Astrocyte (in vitro differentiated cells and primary cell): Measurements from ENCODE around the gene MAOB. TPM values are rescaled to one million over a fixed set of nuclear protein-coding genes. Genes with fewer than 3 reads are reported as not detected.

Source experiments
- DNase-seq: peaks from one replicate; pipeline ENCODE4 v3.0.0-alpha.2; 2010; ENCODE audit warnings: low read depth
- FAIRE-seq: peaks from 2 replicates; lab custom pipeline; 2011; peaks lifted over from hg19 to GRCh38; lab: Jason Lieb, UNC
- H2AFZ ChIP-seq: 2 replicates; pipeline ENCODE4 v1.6.0; 2012; ENCODE audit warnings: low read depth, low read length, inconsistent platforms
- H3K27ac ChIP-seq: 2 replicates; pipeline ENCODE4 v1.5.1; 2011; ENCODE audit warnings: low read depth, low read length, inconsistent platforms
- H3K27me3 ChIP-seq: 2 replicates; pipeline ENCODE4 v1.6.0; 2011; ENCODE audit warnings: low read length, inconsistent platforms; ENCODE audit not compliant: insufficient read depth
- H3K36me3 ChIP-seq: 2 replicates; pipeline ENCODE4 v1.5.1; 2011; ENCODE audit warnings: low read length, inconsistent platforms; ENCODE audit not compliant: insufficient read depth
- H3K4me1 ChIP-seq: 2 replicates; pipeline ENCODE4 v1.5.1; 2011; ENCODE audit warnings: low read length, inconsistent platforms; ENCODE audit not compliant: insufficient read depth
- H3K4me2 ChIP-seq: 2 replicates; pipeline ENCODE4 v1.6.0; 2012; ENCODE audit warnings: low read length, inconsistent platforms
- H3K4me3 ChIP-seq: 2 replicates; pipeline ENCODE4 v1.5.1; 2011; ENCODE audit warnings: low read depth, mild to moderate bottlenecking, low read length, inconsistent platforms; ENCODE audit not compliant: insufficient read depth
- H3K79me2 ChIP-seq: 2 replicates; pipeline ENCODE4 v1.6.0; 2012; ENCODE audit warnings: mild to moderate bottlenecking, low read length, inconsistent platforms; ENCODE audit not compliant: insufficient read depth
- H3K9ac ChIP-seq: 2 replicates; pipeline ENCODE4 v1.6.0; 2012; ENCODE audit warnings: mild to moderate bottlenecking, low read length, inconsistent platforms
- H3K9me3 ChIP-seq: 2 replicates; pipeline ENCODE4 v1.5.1; 2012; ENCODE audit warnings: low read depth, mild to moderate bottlenecking, low read length, inconsistent platforms; ENCODE audit not compliant: insufficient read depth
- H4K20me1 ChIP-seq: 2 replicates; pipeline ENCODE4 v1.6.0; 2012; ENCODE audit warnings: low read length, inconsistent platforms; ENCODE audit not compliant: insufficient read depth
- H3K27ac Mint-ChIP-seq: one replicate; pipeline ENCODE4 v1.8.0; 2021; ENCODE audit warnings: mild to moderate bottlenecking, mixed read lengths; ENCODE audit not compliant: unreplicated experiment
- H3K27me3 Mint-ChIP-seq: one replicate; pipeline ENCODE4 v1.8.0; 2021; ENCODE audit warnings: low read depth, mixed read lengths; ENCODE audit not compliant: unreplicated experiment
- H3K36me3 Mint-ChIP-seq: one replicate; pipeline ENCODE4 v1.8.0; 2021; ENCODE audit warnings: low read depth, mixed read lengths; ENCODE audit not compliant: unreplicated experiment
- H3K4me1 Mint-ChIP-seq: one replicate; pipeline ENCODE4 v1.8.0; 2021; ENCODE audit warnings: low read depth, mixed read lengths; ENCODE audit not compliant: unreplicated experiment
- H3K4me3 Mint-ChIP-seq: one replicate; pipeline ENCODE4 v1.8.0; 2021; ENCODE audit warnings: mild to moderate bottlenecking, moderate library complexity, mixed read lengths; ENCODE audit not compliant: unreplicated experiment
- H3K9me3 Mint-ChIP-seq: one replicate; pipeline ENCODE4 v1.8.0; 2021; ENCODE audit warnings: mild to moderate bottlenecking, mixed read lengths; ENCODE audit not compliant: unreplicated experiment
- CTCF ChIP-seq: IDR thresholded peaks from 2 replicates; pipeline ENCODE4 v1.5.1; 2011; ENCODE audit warnings: low read depth, mild to moderate bottlenecking, inconsistent platforms, low read length, moderate library complexity; ENCODE audit not compliant: insufficient read depth
- EZH2 ChIP-seq: IDR thresholded peaks from 2 replicates; pipeline ENCODE4 v1.6.1; 2012; ENCODE audit warnings: mild to moderate bottlenecking, low read length, inconsistent platforms; ENCODE audit not compliant: insufficient read depth
- total RNA-seq: library from RNA; stranded (reverse); gene quantifications from 2 replicates; pipeline ENCODE4 v1.2.1, GENCODE V29; 2021

Gene MAOB
- total RNA-seq, 1 donor from 2014 or later, result 0.20 TPM

DNA sequence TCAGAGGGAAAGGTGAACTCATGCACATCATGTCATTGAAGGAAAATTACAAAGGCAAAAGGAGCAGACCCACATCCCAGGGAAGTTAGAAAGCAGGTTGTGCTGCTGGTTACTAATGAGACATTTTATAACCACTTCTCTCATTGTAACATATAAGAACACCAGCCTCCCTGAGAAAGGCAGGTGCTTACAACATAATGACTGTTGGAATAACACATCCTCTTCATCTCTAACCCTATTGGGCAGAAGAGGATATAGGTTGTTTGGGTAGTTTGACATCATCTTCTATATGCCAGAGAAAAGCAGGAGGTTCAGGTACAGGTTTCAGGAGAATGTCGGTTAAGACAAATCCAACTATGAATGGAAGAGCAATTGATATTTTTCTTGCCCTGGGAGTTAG is 148.6 kb downstream of the MAOB start:
- Histone ChIP-seq H4K20me1 (no peaks in the 10 kb centered on the region), H3K4me3 (no peak overlapping the region), H3K36me3 (no peaks in the 10 kb centered on the region), H3K9me3 (no peaks in the 10 kb centered on the region), H2AFZ (no peak overlapping the region), H3K79me2 (no peaks in the 10 kb centered on the region), H3K4me1 (no peaks in the 10 kb centered on the region), H3K9ac (no peak overlapping the region), H3K27ac (no peak overlapping the region), H3K4me2 (no peak overlapping the region), H3K27me3 (no peaks in the 10 kb centered on the region)
- H3K27ac Mint-ChIP-seq, result no peak overlapping the region
- H3K27me3 Mint-ChIP-seq, result no peaks in the 10 kb centered on the region
- TF ChIP-seq CTCF, result no peak
- no peak for TF ChIP-seq EZH2
- FAIRE-seq, result no peak
- no peak overlapping the region for H3K4me3 Mint-ChIP-seq
- no peak for DNase-seq
- no peaks in the 10 kb centered on the region for H3K4me1 Mint-ChIP-seq
- no peaks in the 10 kb centered on the region for H3K36me3 Mint-ChIP-seq
- no peaks in the 10 kb centered on the region for H3K9me3 Mint-ChIP-seq

DNA sequence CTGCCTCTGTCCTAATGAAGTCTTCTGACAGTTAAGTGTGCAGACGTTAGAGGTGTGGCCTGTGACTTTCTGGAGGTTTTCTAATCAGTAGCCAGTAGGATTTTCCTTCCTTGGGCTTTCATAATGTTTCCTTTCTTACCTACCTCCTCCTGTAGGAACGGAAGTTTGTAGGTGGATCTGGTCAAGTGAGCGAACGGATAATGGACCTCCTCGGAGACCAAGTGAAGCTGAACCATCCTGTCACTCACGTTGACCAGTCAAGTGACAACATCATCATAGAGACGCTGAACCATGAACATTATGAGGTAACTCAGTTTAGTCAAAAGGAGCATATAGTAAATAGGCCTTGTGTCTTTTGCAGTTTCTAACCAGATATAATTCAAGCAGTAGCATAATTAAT is 151.2 kb downstream of the MAOB start:
- Histone ChIP-seq H3K79me2 (no peaks in the 10 kb centered on the region), H3K4me2 (no peak overlapping the region), H3K9ac (no peak overlapping the region), H3K27ac (no peak overlapping the region), H4K20me1 (no peaks in the 10 kb centered on the region), H3K27me3 (no peaks in the 10 kb centered on the region), H2AFZ (no peak overlapping the region), H3K4me3 (no peak overlapping the region), H3K36me3 (no peaks in the 10 kb centered on the region), H3K4me1 (no peaks in the 10 kb centered on the region), H3K9me3 (no peaks in the 10 kb centered on the region)
- no peaks in the 10 kb centered on the region for H3K36me3 Mint-ChIP-seq
- H3K27ac Mint-ChIP-seq, result no peak overlapping the region
- no peak overlapping the region for H3K4me3 Mint-ChIP-seq
- TF ChIP-seq CTCF, result no peak
- TF ChIP-seq EZH2, result no peak
- H3K4me1 Mint-ChIP-seq, result no peaks in the 10 kb centered on the region
- no peak for DNase-seq
- no peaks in the 10 kb centered on the region for H3K27me3 Mint-ChIP-seq
- no peaks in the 10 kb centered on the region for H3K9me3 Mint-ChIP-seq
- FAIRE-seq, result no peak

GRCh38 chrX:43728966-43729365 is 153.3 kb downstream of the MAOB start:
- Mint-ChIP-seq H3K27me3 (no peaks in the 10 kb centered on the region), H3K9me3 (no peaks in the 10 kb centered on the region), H3K4me1 (no peaks in the 10 kb centered on the region), H3K27ac (no peak overlapping the region), H3K4me3 (no peak overlapping the region), H3K36me3 (no peaks in the 10 kb centered on the region)
- Histone ChIP-seq H4K20me1 (no peaks in the 10 kb centered on the region), H3K27me3 (no peaks in the 10 kb centered on the region), H2AFZ (no peak overlapping the region), H3K4me3 (no peak overlapping the region), H3K4me2 (no peak overlapping the region), H3K4me1 (no peaks in the 10 kb centered on the region), H3K79me2 (no peaks in the 10 kb centered on the region), H3K36me3 (no peaks in the 10 kb centered on the region), H3K9ac (no peak overlapping the region), H3K9me3 (no peaks in the 10 kb centered on the region), H3K27ac (no peak overlapping the region)
- TF ChIP-seq EZH2, result no peak
- no peak for TF ChIP-seq CTCF
- FAIRE-seq (no peak), DNase-seq (no peak)
